Skin epidermis (tissue), 12 donors: Measurements from ENCODE around the gene STK38.

Source experiments
- H3K27ac ChIP-seq, 21 experiments: fragments of 200-600 bp; sonication (generic) in 11 of 21; one replicate each; pipeline ENCODE4 v1.5.0; 2020; ENCODE audit warnings: mild to moderate bottlenecking in 3 of 21, inconsistent platforms in 2 of 21, moderate library complexity in 2 of 21
- H3K4me3 ChIP-seq, 7 experiments: fragments of 200-600 bp; sonication (generic) in 2 of 7; one replicate each; pipeline ENCODE4 v1.5.0; 2020; ENCODE audit warnings: inconsistent platforms in 2 of 7, mild to moderate bottlenecking in 2 of 7, moderate library complexity in 1 of 7

STK38 gene

DNA sequence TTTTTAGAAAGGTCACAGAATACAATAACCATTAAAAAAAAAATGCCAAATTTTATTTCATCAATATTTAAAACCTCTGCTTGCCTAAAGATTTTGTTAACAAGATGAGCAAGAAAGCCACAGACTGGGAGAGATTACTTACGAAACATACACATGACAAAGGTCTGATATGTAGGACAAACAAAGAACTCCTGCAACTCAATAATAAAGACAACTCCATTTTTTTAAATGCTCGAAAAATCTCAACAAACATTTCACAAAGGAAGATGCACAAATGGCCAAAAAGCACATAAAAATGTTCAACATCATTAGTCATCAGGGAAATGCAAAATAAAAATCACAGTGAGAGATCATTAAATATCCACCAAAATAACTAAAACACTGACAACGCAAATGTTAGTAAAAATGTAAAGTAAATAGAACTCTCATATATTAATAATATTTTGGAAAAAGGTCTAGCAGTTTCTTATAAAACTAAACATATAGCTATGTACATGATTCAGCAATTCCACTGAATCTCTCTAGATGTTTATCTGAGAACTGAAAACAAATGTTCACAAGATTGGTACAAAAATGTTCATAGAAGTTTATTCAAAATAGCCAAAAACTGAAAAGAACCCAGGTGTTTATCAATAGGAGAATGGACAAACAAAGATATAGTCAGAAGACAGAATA lies 10.3 kb downstream of the STK38 start:
- Histone ChIP-seq H3K4me3 (no peak overlapping the region), H3K27ac (no peak overlapping the region)

DNA sequence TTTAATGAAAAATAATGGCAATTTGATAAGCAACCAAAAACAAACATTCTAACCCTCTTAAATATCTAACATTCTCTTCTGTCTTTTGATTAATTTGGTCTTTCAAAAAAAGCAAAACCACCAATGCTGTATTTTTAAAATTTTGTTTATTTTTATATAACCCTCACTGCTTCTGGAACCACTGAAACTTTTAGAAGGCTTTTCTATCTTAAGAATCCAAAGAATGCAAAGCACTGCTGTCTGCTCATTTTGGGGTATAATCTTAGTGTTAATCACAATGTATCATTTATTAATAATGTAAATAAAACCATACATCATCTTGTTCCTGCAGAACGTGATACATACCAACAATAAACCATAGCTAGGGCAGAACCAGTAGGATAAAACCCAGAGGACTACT lies 14.0 kb downstream of the STK38 start:
- no peak overlapping the region for H3K4me3 ChIP-seq
- no peak overlapping the region for H3K27ac ChIP-seq

DNA sequence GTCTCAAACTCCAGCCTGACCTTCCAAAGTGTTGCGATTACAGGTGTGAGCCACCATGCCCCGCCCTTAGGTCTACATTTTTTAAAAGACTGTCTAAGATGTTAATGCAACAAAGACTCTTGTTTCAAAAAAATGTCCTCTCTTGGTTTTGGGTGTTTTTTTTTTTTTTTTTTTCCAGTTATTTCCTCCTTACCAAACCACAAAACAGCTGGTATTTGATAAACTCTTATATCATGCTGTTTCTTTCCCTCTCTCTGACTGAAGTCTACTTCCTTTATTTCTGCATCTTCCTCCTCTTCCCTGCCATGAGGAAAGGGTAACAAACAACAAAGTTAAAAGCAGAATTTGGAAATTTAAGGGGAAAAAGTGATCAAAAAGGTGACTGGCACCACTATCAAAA lies 21.2 kb downstream of the STK38 start:
- no peak overlapping the region for H3K27ac ChIP-seq
- no peak overlapping the region for H3K4me3 ChIP-seq

DNA sequence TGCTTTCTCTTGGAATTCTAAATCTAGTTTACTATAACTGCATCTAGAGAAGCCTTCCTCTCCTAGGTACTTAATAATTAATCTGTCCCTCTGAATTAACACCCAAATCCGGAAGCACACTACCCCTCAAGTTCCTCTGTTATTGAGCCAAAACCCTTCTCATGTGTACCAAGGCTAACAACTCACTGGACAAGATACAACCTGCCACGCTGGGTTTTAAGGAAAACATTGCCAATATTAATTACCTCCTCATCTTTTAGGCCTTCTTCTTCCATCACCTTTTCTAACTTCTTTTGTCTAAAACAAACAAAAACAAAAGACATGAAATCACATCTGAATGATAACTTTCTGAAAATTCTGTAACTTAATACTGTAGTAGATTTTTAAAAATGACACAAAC lies 21.9 kb downstream of the STK38 start:
- Histone ChIP-seq H3K4me3 (no peak overlapping the region), H3K27ac (no peak overlapping the region)

DNA sequence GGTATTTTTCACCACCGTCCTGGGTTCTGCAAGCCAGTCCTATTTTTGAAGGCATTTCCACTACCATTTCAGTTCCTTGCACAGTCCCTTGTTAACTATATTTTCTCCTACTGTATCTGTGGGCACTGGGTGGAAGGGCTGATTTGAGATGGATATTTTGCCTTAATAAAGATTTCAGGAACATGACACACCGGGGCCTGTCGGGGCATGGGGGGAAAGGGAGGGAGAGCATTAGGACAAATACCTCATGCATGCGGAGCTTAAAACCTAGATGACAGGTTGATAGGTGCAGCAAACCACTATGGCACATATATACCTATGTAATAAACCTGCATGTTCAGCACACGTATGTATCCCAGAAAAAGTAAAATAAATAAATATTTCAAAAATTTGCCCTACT lies 22.4 kb downstream of the STK38 start:
- no peak overlapping the region for H3K27ac ChIP-seq
- H3K4me3 ChIP-seq = no peak overlapping the region

DNA sequence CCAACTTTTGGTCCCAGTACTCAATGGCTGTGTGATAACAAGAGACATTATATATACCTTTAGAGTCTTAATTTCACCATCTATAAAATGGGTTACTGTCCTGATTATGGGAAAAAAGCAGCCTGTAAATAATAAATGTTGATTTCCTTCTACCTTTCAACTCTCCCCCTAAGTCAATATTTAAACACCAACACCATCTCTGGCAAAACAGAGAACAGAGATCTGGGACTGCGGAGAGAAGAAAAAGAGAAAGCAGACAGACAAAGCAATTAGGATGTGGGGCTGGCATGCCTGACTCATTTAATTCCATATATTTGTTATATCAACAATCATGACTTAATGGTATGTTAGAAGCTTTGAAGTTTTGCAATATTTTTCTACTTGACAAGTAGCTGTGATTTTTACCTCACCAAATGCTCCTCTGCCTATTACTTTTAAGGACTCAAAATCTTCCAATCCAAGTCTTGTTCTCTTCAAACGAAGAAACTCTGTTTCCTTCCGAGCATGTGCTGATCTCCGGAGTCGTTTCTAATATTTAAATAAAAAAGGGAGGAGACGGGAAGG lies 23.3 kb downstream of the STK38 start:
- H3K4me3 ChIP-seq = no peak overlapping the region
- peak overlapping the region in 1 of 21 experiments; percentile 15 for H3K27ac ChIP-seq

DNA sequence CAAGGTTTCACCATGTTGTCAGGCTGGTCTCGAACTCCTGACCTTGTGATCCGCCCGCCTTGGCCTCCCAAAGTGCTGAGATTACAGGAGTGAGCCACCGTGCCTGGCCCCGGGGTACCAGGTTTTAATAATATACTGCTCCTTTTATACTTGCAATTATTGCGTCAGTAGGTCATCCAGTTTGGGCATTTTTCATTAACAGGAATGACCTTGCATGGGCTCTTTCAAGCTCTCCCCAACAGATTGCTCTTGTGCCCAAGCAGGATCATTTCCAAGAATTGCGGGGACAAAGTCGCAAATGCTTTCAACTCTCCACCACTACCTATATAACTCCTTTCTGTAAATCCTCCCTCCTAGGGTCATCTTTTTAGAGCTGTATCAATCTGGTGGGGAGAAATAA lies 23.8 kb downstream of the STK38 start:
- H3K4me3 ChIP-seq = no peak overlapping the region
- H3K27ac ChIP-seq = no peak overlapping the region

DNA sequence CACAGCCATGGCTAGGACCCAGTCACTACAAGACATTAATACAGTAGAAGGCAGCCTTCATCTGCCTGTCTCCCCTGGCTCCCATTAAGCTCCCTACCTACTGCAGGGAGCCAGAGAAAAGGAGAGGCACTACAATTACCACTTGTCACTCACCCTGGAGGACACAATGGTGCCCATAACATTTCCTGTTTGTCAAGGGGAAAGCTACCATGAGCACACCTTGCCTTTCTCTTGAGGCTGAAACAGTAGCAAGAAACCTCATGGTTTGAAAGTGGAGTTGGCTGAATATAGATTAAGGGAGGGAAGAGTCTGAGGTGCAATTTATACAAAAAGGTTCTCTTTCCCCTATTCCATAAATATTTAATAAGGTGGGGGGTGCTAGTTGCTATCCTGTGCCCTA lies 27.9 kb downstream of the STK38 start:
- no peak overlapping the region for H3K4me3 ChIP-seq
- H3K27ac ChIP-seq = no peak overlapping the region

DNA sequence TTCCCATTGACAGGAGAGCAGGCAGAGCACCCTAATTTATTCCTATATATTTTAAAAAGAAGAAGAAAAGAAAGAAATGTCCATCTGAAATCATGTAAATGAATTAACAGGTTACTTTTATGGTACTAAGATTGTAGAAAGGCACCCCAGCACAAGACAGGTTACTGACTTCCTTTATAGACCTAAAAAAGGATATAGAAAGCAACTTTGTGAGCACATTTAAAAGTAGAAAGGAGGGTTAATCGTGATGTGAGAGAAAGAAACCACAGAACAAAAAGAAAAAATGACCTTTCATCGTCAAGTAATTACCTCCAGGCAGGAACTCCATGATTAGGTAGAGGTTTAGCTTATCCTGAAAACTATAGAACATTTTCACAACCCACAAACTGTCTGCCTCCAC lies 29.9 kb downstream of the STK38 start:
- Histone ChIP-seq H3K4me3 (no peak overlapping the region), H3K27ac (no peak overlapping the region)

DNA sequence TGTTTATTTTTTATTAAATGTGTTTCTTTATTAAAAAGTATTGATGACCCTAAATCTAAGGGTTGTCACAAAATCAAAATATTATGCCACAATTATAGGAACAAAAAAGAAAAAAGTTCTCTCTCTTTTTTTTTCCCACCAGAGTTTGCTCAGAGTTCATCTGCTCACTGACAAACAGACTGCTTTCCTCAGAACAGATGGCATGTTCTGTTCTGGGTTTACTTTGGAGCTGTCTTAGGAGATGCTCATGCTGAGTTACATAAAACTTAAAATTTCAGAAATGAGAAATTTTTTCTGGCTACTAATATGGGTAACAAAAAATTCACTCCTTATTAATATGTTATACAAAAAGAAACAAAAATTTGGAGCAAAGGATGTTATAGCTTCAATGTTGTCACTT lies 30.3 kb downstream of the STK38 start:
- Histone ChIP-seq H3K4me3 (no peak overlapping the region), H3K27ac (no peak overlapping the region)

DNA sequence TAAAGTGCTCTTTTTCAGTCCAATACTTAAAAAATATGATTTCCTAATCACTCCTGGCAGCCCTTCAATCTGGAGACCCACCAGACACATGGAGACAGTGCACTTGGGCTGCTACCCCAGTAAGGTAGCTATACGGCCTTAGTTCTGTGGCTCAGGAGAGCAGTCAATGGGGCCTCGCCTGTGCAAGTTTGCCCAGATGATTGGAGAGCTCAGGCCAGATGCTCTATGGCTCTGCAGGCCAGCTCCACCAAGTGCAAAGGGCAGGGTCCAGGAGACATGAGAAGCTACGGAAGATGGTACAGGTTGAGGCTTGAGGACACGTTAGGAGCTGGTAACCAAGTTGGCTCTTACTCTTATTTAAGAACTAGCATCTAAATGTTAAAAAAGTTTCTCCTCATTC lies 30.7 kb downstream of the STK38 start:
- Histone ChIP-seq H3K4me3 (no peak overlapping the region), H3K27ac (peak overlapping the region in 3 of 21 experiments; percentile 5 to 49 (median 6))

DNA sequence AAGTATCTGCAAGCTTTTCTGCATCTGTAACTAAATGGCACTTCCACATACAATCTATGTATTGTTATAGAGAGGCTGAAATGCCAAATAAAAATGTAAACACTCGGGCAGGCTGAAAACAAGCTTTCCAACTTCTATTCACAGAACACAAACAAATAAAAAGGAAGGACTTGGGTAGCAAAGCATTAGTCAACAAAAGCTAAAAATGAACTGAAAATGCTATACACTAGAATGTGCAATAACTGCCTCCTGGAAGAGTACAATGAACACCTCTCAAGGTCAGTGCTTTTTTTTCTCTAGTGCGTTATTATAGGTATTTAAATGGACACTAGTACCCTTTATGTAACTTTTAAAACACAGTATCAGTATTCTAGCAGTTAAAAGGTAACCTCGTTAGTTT lies 31.4 kb downstream of the STK38 start:
- H3K27ac ChIP-seq = peak overlapping the region in 2 of 21 experiments; percentile 19 to 49

DNA sequence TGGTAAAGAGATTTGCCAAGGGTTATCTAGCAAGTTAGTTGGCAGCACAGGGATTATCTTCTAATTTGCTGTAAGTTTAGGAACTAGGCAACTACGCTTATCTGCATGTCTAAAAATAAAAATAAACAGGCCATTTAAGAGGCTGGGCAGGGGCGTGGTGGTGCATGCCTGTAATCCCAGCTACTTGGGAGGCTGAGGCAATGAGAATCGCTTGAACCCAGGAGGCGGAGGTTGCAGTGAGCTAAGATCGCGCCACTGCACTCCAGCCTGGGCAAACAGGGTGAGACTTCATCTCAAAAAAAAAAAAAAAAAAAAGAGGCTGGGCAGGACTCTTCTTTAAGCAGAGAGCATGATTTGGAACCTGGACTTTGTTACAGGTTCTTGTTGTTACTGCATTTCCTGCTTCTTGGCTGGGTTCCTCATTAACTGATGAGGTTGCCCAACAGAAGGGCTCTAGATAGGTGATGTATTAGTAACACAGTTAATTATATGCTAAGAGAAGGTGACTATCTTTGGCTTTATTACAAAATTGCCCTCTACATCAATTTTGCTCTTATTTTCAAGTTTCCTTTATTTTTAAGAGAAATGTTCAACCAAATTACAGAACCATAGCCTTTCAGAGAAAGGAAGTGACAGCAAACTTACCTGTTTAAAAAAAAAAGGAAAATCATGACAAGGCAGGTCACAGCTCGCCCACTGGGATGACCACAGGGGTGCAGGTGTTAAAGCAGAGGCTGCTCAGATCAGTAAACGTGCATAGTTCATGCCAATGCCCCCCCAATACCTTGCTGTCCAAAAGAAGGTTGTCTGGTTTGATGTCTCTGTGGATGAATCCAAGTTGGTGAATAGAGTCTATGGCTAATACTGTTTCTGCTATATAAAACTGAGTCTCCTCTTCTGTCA lies 32.5 kb downstream of the STK38 start:
- H3K27ac ChIP-seq = peak overlapping the region in 2 of 21 experiments; percentile 11 to 21
- no peak overlapping the region for H3K4me3 ChIP-seq

More for the DNA sequence above, 31.4 kb downstream of the STK38 start:
- H3K4me3 ChIP-seq = no peak overlapping the region

DNA sequence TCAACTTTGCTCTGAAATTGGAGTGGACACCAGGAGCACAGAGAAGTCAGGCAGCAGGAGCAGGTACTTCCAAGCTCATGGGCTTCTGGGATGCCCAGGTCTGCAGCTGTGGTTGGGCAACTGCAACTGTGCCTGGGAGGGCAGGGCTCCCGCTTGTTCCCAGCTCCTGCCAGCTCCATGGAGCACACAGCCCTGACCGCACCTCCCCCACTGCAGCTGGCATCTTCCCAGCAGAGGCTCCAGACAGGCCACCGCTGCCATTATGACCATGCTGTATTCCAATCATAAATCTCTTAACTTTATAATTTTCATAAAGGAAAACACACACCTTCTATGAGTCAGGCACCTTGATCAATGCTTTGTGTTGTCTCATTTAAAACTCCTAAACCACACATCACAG lies 36.9 kb downstream of the STK38 start:
- no peak overlapping the region for H3K27ac ChIP-seq
- H3K4me3 ChIP-seq = no peak overlapping the region

DNA sequence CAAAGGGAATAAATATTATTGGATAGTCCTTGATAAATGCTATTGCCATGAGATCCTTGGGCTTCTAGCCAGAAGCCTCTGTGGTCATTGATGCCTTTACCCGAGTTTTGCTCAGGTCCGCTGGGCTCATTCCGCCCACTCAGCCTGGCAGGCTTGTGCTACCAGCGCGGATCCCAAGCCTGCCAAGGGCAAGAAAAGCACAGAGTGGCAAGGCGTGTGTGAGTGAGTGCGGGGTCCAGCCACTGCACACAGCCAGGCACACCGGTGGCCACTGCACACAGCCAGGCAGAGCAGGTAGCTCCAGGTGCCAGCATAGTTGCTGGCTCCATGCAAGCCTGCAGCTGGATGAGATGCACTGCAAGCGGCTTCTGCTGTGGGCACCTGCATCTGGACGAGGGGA lies 38.7 kb downstream of the STK38 start:
- H3K4me3 ChIP-seq = no peak overlapping the region
- no peak overlapping the region for H3K27ac ChIP-seq

DNA sequence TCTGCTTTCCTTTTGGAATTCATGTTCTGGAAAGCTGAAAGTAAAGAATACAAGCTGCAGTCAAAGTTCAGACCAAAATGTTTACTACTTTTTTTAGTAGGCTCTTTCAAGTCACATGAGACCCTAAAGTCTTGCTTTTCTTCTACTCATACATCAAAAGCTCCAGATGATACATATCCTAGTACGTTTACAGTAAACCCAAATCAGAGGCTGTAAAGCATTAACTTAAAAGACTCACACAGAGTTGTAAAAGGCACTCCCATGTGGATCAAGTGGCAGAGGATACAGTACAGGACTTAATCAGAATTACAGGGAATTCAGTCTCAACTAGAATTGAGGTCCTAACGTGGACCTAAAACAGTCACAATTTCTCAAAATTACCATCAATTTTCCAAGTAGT lies 40.7 kb downstream of the STK38 start:
- no peak overlapping the region for H3K4me3 ChIP-seq
- peak overlapping the region in 1 of 21 experiments; percentile 33 for H3K27ac ChIP-seq

DNA sequence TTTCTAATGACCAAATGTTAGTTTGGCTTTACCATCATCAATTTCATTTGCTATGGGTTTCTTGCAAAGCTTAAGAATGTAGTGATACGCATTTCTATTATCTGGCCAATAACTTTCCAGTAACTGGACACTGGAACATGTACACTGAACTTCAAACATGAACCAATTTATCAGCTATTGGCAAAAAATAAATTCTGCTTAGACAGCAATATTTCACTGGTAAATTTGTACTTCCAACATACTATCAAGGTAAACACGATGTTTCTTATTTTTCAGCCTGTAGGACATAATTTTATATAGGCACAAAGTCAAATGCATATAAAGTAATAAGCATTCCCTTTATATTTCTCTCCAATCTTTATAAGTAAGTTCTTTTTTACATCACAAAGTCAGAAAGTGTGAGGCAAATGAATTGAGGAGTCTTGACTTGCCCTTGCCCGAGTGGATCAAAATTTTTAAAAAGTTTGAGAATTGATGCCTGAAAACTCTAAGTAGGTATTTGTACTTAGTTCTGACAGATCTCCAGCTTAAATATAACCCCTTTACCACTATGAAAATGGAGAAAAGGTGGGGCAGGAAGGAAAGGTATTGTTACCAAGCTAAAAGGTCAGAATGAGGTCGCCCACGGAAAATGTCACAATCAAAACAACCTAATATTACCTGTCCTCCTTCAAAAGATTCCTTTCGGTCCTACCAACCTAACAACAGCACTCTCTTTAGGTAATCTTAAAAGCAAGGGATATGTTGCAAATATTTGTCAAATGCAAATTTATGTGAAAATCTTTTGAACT lies 41.3 kb downstream of the STK38 start:
- no peak overlapping the region for H3K4me3 ChIP-seq
- peak overlapping the region in 1 of 21 experiments; percentile 13 for H3K27ac ChIP-seq

DNA sequence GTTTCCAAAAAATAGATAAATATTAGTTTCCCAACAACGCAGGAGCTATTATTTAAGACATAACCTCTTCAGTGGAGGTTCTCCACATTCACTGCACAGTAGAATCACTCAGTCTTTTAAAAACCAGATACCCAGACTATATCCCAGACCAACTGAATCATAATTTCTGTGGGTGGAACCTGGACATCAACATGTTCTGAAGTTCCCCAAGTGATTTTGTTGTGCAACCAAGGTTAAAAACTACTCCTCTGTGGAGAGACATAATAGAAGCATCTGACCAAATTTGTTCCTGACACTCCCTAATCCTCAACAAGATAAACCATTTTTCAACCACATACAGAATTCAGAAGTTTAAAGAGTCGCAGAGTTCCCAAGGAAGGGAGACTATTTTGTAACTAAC lies 42.3 kb downstream of the STK38 start:
- H3K27ac ChIP-seq = peak overlapping the region in 1 of 21 experiments; percentile 38
- no peak overlapping the region for H3K4me3 ChIP-seq

DNA sequence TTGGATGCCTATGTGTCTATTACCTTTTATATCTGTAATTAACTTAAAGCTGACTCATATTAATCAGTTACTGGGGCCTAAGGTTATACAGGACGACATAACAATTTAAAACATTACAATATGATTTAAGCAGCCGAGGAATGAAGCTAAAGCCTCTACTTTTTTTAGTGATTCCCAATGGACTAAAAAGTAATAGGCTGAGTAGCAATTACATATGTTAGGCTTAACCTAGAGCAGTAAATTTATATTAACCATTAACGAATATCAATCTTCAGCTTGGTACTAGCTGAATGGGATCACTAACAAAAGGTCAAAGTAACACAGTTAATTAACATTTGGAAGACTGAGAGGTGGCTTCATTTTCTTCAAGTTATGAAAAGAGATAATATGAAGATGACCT lies 43.1 kb downstream of the STK38 start:
- H3K4me3 ChIP-seq = no peak overlapping the region
- H3K27ac ChIP-seq = peak overlapping the region in 1 of 21 experiments; percentile 3

DNA sequence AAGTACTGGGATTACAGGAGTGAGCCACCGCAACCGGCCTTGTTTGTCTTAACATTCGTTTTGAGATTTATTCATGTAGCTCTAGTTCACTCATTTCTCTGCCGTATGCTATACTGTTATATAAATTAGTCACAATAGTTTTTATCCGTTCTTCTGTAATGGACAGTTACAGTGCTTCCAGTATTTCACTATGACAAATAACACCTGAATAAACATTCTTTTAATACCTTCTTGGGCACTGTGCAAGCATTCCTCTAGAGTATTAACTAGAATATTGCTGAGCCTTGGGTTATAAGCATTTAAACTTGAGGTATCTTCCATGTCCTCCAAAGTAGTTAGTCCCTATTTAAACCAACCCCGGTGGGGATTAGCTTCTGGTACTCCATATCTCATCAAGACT lies 45.6 kb downstream of the STK38 start:
- Histone ChIP-seq H3K4me3 (no peak overlapping the region), H3K27ac (no peak overlapping the region)
